ENCODE data around the gene UNC13A.

The UNC13A gene

DNA sequence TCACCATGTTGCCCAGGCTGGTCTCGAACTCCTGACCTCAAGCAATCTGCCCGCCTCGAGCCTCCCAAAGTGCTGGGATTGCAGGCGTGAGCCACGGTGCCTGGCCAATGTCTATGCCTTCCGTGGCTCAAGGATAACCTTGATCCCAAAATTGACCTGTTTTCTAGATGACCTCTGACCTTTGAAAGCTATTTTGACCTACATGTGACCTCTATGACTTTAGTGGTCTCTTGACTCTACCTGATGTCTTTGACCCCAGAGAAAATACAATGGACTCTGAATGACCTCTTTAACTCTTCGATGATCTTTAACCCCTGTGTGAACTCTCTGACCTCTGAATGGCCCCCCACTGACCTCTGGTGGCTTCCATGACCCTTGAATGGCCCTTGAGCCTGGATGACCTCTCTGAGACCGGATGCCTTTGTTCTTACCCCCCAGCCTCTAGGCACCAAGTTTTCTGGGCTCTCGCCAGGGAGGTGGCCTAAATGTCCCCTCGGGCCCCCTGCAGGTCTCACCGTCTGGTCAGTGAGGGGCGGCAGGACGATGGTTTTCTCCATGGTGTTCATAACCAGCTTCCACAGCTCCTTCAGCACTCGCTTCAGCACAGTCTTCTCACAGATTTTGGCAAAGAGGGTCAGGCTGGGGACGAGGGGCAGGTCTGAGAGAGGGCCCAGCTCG, 63.7 kb downstream of the UNC13A start:
- H3K27ac ChIP-seq (replicated peaks), result no peak overlapping the region
- H3K27me3 ChIP-seq (ENCODE audit: insufficient read depth, poor library complexity, severe bottlenecking), result no peaks in the 10 kb centered on the region
- H3K4me3 ChIP-seq (replicated peaks; ENCODE audit: insufficient read depth, low read length), result no peak overlapping the region
- no peak for DNase-seq (ENCODE audit: low read depth in 1 of 2, low spot score in 1 of 2)
- TF ChIP-seq CTCF (IDR thresholded peaks at IDR 0.05; ENCODE audit: insufficient read depth, low read length) (no peak), GABPA (IDR thresholded peaks at IDR 0.05; ENCODE audit: low read depth) (no peak), POLR2AphosphoS5 (IDR thresholded peaks at IDR 0.05; ENCODE audit: low read depth) (no peak), SPI1 (IDR thresholded peaks at IDR 0.05; ENCODE audit: borderline replicate concordance, low read depth) (no peak)
- TF ChIP-seq, protein P1, sequence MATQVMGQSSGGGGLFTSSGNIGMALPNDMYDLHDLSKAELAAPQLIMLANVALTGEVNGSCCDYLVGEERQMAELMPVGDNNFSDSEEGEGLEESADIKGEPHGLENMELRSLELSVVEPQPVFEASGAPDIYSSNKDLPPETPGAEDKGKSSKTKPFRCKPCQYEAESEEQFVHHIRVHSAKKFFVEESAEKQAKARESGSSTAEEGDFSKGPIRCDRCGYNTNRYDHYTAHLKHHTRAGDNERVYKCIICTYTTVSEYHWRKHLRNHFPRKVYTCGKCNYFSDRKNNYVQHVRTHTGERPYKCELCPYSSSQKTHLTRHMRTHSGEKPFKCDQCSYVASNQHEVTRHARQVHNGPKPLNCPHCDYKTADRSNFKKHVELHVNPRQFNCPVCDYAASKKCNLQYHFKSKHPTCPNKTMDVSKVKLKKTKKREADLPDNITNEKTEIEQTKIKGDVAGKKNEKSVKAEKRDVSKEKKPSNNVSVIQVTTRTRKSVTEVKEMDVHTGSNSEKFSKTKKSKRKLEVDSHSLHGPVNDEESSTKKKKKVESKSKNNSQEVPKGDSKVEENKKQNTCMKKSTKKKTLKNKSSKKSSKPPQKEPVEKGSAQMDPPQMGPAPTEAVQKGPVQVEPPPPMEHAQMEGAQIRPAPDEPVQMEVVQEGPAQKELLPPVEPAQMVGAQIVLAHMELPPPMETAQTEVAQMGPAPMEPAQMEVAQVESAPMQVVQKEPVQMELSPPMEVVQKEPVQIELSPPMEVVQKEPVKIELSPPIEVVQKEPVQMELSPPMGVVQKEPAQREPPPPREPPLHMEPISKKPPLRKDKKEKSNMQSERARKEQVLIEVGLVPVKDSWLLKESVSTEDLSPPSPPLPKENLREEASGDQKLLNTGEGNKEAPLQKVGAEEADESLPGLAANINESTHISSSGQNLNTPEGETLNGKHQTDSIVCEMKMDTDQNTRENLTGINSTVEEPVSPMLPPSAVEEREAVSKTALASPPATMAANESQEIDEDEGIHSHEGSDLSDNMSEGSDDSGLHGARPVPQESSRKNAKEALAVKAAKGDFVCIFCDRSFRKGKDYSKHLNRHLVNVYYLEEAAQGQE (IDR thresholded peaks at IDR 0.05; ENCODE audit: insufficient replicate concordance, low read depth), result no peak

- TF ChIP-seq, protein P1 (IDR thresholded peaks at IDR 0.05; ENCODE audit: insufficient replicate concordance, low read depth), result no peak
- TF ChIP-seq SPI1 (IDR thresholded peaks at IDR 0.05; ENCODE audit: borderline replicate concordance, low read depth) (no peak), GABPA (IDR thresholded peaks at IDR 0.05; ENCODE audit: low read depth) (no peak), CTCF (IDR thresholded peaks at IDR 0.05; ENCODE audit: insufficient read depth, low read length) (no peak), POLR2AphosphoS5 (IDR thresholded peaks at IDR 0.05; ENCODE audit: low read depth) (no peak)
- H3K27ac ChIP-seq (replicated peaks), result no peak overlapping the region
- no peak overlapping the region for H3K4me3 ChIP-seq (replicated peaks; ENCODE audit: insufficient read depth, low read length)
- no peak for DNase-seq (ENCODE audit: low read depth in 1 of 2, low spot score in 1 of 2)
- H3K27me3 ChIP-seq (ENCODE audit: insufficient read depth, poor library complexity, severe bottlenecking), result no peaks in the 10 kb centered on the region
Observed at GRCh38 chr19:17623224-17623935, 64.8 kb downstream of the UNC13A start.

- Histone ChIP-seq H3K27ac (replicated peaks) (no peak overlapping the region), H3K27me3 (ENCODE audit: insufficient read depth, poor library complexity, severe bottlenecking) (peaks cover 3% of the 10 kb centered on the region)
- no peak for DNase-seq (ENCODE audit: low read depth in 1 of 2, low spot score in 1 of 2)
Observed at GRCh38 chr19:17620696-17621095, 67.5 kb downstream of the UNC13A start.

More at GRCh38 chr19:17620696-17621095, 67.5 kb downstream of the UNC13A start:
- no peak overlapping the region for H3K4me3 ChIP-seq (replicated peaks; ENCODE audit: insufficient read depth, low read length)
- TF ChIP-seq GABPA (IDR thresholded peaks at IDR 0.05; ENCODE audit: low read depth), result no peak
- no peak for TF ChIP-seq CTCF (IDR thresholded peaks at IDR 0.05; ENCODE audit: insufficient read depth, low read length)
- no peak for TF ChIP-seq POLR2AphosphoS5 (IDR thresholded peaks at IDR 0.05; ENCODE audit: low read depth)
- TF ChIP-seq, protein P1 (IDR thresholded peaks at IDR 0.05; ENCODE audit: insufficient replicate concordance, low read depth), result no peak
- no peak for TF ChIP-seq SPI1 (IDR thresholded peaks at IDR 0.05; ENCODE audit: borderline replicate concordance, low read depth)

All from HL-60 (cell line).